Suprapubic skin (tissue), 4 donors: Measurements from ENCODE around the gene MANBA.

Experiments used
- EP300 ChIP-seq: sonication (generic); formaldehyde crosslinking; IDR thresholded peaks from one replicate; pipeline ENCODE4 v1.6.1; 2017; ENCODE audit warnings: antibody characterized with exemption
- POLR2A ChIP-seq, 2 donors: fragments of 450-650 bp; IDR thresholded peaks; one replicate each; pipeline ENCODE4 v1.6.1; 2017; ENCODE audit warnings: antibody characterized with exemption in 2 of 2, mild to moderate bottlenecking in 2 of 2, moderate library complexity in 2 of 2
- POLR2AphosphoS5 ChIP-seq, 3 donors: sonication (generic); formaldehyde crosslinking; IDR thresholded peaks; one replicate each; pipeline ENCODE4 v1.6.1; 2017; ENCODE audit warnings: antibody characterized with exemption in 3 of 3
- TF ChIP-seq, protein P1 (sequence below), 2 donors: fragments of 200-600 bp in 1 of 2; fragments of 450-650 bp in 1 of 2; sonication (generic) in 1 of 2; IDR thresholded peaks; one replicate each; pipeline ENCODE4 v1.5.1; 2016 to 2019; ENCODE audit warnings: antibody characterized with exemption in 2 of 2, mild to moderate bottlenecking in 1 of 2, moderate library complexity in 1 of 2

DNA sequence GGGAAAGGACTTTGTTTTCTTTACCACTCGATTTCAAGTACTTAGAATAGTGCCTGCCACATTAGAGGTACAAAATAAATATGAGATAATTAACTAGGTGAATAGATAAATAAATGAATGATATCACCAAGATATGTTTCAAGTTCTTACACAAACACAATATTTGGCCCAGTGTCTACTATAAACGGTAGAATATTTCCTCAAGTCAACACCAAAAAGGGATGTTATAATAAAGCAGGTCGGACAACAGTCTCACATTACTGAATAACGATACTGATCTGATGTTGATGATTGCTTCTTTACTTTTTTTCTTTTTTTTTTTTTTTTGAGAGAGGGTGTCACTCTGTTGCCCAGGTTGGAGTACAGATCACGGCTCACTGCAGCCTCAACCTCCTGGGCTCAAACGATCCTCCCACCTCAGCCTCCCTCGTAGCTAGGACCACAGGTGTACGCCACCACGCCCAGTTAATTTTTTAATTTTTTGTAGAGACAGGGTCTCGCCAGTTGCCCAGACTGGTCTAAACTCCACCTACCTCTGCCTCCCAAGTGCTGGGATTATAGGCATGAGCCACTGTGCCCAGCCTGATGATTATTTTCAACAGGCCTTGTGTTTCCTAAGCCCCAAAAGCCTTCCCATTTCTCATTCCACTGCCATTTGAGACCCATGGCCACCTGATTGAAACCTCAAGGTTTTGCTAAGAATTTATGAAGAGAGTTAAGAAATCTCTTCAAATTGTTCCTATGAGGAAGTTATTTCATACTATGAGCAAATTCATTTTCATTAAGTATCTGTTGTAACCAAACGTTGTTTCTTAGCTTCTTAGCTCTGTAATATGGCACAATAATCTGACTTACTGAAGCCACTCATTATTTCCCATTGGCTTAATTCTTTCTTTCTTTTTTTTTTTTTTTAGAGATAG lies 2.3 kb downstream of the MANBA start:
- TF ChIP-seq, protein P1, sequence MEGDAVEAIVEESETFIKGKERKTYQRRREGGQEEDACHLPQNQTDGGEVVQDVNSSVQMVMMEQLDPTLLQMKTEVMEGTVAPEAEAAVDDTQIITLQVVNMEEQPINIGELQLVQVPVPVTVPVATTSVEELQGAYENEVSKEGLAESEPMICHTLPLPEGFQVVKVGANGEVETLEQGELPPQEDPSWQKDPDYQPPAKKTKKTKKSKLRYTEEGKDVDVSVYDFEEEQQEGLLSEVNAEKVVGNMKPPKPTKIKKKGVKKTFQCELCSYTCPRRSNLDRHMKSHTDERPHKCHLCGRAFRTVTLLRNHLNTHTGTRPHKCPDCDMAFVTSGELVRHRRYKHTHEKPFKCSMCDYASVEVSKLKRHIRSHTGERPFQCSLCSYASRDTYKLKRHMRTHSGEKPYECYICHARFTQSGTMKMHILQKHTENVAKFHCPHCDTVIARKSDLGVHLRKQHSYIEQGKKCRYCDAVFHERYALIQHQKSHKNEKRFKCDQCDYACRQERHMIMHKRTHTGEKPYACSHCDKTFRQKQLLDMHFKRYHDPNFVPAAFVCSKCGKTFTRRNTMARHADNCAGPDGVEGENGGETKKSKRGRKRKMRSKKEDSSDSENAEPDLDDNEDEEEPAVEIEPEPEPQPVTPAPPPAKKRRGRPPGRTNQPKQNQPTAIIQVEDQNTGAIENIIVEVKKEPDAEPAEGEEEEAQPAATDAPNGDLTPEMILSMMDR (IDR thresholded peaks at IDR 0.05) = no peak
- no peak for TF ChIP-seq POLR2A (IDR thresholded peaks at IDR 0.05)
- no peak for TF ChIP-seq POLR2AphosphoS5 (IDR thresholded peaks at IDR 0.05)
- no peak for TF ChIP-seq EP300
